HG03558 (cell line): ENCODE measurements around the gene ENHO.

ENCODE experiments used
- ATAC-seq: cut with Tn5 transposase; IDR thresholded peaks from one replicate; pipeline ENCODE4 v1.9.1; 2021; ENCODE audit warnings: moderate number of reproducible peaks; ENCODE audit not compliant: unreplicated experiment; ENCODE audit errors: extremely low read depth

Gene ENHO

DNA sequence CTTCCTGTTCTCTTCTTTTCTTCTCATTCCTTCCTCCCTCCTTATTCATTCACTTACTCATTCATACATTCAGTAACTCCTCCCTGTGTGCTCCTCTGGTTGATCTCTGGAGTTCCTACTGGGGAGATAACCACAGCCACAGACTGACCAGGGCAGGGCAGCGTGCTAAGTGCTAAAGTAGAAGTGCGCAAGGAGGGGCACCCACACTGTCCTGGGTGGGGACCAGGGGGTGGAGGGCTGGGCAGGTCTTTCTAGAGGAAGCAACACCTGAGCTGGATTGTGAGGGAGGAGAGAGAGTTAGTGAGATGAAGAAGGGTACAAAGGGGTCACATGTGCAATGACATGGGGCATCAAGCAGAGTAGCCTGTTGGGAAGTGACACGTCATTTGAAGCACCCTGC, 13.8 kb downstream of the ENHO start:
- ATAC-seq = no peak

DNA sequence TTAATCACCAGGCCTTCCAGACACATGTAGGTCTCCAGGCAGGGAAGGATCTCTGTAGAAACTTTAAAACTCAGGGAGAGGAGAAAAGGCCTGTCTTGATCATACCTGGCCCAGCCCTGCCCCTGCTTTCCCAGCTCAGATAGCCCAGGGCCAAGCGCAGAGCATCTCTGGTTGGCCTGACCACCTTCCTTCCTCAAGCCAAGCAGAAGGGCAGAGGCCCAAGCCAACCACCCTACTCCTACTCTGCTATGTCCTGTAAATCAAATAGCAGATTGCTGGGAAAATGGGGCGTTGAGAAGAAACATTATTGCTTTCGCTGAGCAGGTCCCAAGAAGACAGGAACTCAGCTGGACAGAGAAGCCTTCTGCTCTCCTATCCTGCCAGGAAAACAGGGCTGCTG, 14.3 kb downstream of the ENHO start:
- no peak for ATAC-seq

DNA sequence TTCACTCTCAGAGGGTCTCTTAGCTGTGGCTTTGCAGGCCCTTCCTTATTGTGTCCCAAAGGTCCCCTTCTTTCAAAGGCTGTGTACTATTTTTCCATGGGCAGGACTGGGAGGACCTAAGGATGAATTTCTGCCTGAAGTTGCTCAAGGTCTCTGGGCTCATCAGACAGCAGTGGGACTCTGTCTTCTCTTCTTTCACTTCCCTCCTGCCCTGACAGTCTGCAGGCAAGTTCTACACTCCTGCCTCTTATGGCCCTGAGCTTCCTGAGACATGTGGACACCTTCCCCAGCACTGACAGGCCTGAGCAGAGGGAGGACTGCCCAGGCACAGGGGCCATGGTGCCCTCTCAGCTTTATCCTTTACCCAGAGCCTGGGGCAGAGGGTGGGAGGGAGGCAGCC, 14.8 kb downstream of the ENHO start:
- no peak for ATAC-seq

DNA sequence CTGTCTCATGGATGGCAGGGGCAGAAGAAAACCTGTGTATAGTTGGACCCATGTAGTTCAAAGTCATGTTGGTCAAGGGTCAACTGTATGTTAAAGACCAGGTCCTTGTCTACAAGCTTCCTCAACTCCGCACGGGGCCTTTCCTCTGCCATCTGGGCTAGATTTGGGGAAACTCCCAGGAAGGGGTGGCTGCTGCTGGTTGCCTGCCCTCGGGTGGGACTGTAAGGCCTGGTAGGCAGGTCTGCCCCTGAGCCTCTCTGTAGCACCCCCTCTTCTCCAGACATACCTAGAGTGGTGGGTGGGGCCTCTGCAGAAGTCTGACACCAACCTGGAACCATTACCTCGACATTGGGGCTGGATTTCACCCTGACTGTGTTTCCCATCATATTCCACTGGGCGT, 15.2 kb downstream of the ENHO start:
- no peak for ATAC-seq

DNA sequence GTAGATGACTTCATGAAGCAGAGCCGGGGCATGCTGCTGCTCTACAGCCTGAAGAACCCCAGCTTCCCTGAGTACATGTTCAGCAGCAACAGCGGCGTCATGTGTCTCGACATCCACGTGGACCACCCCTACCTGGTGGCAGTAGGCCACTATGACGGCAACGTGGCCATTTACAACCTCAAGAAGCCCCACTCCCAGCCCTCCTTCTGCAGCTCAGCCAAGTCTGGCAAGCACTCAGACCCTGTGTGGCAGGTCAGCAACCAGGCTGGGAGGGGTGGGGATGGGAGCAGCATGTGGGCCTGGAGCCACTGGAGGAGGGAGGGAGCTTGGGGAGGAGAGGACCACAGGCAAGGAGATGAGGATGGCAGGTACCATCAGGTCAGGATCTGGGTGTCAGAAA, 16.2 kb downstream of the ENHO start:
- no peak for ATAC-seq

DNA sequence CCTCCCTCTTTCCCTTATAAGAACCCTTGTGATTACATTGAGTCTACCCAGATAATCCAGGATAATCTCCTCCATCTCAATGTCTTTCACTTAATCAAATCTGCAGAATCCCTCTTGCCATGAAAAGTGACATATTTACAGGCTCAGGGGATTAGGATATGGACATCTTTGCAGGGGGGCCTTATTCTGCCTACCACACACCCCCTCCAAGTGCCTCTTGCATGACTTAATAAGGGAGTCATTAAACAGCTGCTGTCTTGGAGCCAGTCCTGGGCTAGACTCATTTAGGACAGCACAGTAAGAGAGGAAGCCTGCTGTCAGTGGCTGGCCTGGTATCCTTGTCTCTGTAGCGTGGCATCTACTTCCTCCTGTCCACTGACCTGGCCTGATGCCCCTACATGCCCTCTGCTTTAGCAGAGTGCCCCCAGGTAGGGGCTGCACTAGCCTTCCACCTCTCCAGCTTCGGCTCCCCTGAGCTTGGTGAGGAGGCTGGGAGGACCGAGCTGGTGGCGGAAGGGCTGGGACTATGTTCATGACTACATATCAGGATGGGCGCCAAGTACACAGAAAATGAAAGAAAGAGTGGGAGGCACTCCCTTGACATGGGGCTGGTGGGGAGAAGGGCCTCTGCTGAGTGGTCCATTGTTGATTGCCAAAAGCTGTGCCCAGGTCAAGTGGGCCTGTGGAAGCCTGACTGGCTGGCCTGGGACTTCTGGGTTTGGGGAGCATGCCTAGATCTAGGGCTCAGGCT, 17.2 kb downstream of the ENHO start:
- no peak for ATAC-seq

DNA sequence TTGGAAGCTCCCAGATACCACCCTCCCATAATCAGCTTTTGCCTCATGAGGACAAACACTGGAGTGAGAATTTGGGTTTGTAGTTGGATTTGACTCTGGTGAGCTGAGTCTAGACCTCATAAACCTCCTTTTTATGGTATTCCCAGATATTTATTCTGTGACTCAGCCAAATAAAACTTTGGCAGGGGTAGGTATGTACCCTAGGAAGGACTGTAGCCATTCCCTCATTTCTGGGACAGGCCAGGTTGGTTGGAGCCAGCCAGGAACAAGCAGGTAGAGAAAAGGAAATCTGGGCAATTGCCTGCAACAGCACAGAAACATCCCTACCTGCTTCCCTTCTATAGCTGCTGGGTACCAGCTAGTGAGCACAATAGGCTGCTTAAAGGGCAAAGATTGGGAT, 19.4 kb downstream of the ENHO start:
- ATAC-seq = no peak

DNA sequence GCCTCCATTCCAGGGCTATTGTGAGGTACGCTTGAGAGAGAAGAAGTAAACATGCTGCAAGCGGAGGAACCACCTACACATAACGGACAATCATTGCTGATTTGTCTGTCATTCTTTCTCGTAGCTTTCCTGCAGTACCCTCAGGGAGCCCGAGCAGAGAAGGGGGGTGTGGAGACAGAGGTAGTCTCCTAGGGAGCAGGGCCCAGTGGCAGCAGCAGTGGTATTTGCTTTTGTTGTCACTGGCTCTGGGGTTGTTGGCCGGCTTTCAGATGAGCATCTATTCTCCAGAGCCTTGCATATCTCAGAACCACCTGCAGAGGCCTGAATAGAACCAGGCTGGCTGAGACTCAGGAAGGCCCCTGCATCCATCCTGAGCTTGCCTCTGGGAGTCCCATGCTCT, 19.9 kb downstream of the ENHO start:
- ATAC-seq = no peak

DNA sequence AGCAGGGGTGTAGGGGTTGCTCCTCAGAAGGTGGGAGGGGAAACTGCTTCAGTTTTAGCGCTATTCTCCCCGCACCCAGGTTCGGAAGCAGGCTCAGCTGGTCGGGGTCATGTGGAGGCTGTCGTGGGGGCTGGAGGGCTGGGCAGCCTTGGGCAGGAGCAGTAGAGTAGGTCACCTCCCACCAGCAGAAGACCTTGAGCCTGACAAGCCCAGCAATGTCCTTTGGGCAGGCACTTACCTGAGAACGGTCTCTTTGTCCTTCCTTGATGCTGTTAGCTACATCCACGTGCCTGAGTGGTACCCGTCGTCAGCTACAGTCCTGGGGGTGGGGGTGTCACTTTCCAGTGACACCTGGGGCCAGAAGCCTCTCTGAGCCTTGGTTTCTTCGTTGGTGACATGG, 20.3 kb downstream of the ENHO start:
- ATAC-seq = no peak

DNA sequence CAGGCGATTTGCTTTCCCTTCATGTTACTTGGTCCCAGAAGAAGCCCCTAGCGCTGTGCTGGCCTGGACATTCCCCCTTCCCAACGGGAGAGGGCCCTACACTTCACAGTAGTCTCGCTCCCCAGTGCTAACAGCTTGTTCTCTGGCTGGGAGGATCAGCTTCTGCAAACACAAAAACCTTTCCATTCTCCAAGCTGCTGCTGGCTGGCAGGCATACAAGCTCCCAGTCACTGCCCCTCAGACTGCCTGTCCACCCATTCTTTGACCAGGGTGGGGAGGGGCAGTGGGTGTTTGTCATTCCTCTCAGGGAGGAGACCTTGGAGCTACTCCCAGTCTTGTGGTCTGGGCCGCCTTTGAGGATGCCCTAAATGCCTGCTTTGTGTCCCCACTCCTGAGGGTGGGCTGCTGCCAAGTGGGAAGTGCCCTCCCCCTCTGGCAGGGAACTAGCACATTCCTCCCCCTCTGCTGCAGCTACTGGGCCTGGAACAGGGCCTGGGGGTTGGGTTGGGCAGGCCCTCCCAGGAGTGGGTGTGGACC, 20.8 kb downstream of the ENHO start:
- ATAC-seq = no peak

DNA sequence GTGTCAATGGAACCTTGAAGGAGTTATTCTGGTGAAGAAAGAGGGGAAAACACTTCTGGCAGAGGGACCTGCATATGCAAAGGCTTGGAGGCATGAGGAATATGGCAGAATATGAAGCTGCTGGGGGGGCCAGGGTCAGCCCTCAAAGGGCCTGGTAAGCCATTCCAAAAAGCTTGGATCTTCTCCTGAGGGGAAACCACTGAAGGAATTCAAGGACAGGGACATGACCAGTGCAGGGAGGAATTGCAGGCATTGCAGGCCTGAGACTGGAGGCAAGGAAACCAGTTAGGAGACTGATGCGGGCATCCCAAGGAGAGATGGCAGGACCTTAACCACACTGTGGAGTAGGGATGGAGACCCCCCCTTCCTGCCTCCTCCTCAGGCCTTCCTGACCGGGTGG, 21.4 kb downstream of the ENHO start:
- no peak for ATAC-seq

DNA sequence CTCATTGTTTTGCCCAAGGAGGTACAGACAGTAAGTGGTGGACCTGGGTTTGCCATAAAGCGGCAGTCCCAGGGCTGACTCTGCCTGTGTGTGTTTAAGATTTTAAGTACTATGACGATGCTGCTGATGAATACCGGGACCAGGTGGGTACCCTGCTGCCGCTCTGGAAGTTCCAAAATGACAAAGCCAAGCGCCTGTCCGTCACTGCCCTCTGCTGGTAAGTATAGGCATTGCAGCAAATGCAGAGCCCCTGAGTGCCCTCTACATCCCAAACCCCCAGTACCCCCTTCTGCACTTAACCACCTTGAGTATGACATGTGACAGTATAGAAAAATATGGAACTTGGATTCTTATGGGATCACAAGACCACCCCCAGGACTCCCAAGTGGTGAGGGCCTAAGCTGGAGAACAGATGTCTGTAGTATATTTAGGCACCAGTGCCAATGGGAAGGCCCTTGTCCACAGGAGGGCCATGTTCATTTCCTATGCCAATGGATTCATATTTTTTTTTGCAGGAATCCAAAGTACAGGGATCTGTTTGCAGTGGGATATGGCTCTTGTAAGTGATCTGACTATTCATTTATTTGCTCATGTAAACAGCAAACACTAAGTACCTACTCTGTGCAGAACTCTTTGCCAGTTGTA, 22.0 kb downstream of the ENHO start:
- ATAC-seq = no peak

DNA sequence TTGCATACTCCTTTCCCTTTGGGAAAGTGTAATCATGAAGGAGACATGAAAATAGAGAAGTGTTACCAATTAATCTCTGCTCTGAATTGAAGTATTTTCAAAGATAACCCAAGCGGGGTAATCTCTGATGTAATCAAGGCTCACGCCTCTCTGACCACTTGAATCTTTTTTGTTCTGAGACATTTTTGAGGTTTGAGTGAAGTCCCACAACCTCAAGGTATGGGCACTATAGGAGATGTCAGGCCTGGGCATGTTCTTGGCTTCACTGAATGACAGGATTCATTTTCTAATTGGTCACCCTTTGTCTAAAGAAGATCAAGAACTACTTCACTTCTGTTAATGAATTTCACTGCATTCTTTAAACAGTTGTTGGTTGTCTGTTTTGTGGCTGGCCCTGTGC, 23.7 kb downstream of the ENHO start:
- ATAC-seq = no peak

DNA sequence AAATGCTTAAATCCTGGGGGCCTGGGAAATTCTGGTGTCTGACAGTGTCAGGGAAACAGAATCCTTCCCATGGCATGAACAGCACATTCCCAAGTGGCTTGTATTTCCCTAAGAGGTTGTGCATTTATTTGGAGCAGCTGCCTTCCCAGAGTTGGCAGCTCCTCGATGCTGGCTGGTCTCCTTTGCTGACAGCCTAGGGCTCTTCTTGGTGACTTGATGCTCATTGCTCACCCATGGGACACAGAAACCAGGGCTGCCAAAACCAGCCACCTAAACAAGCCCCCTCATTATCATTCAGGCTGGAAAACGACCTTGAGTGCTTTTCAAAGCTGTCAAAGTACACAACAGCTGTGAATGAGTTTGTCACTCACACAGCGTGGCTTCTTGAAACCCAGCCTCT, 24.2 kb downstream of the ENHO start:
- ATAC-seq = no peak

DNA sequence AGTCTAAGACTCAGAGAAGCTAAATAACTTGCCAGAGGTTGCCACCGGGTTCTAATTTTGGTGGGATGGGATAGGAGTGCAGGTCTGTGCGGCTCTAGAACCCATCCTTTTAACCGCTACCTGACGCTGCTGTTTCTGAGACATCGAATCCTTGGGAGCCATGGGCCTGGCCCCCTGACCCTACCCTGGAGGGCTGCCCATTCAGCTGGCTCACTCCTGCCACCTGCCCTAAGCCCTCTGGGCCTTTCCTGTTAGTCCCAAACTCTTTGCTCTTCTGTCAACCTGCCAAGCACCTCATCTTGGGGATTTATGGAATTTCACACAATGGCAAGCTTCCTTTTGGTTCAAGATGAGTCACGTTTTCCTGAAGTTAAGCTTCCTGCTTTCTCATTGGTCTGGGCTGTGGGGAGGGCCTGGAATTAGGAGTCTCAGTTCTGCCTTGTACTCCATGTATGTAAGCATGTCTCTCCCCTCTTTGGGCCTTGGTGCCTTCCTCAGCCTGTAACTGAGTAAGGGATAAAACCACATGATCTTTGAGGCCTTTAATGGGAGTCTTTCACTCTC, 26.6 kb downstream of the ENHO start:
- no peak for ATAC-seq

DNA sequence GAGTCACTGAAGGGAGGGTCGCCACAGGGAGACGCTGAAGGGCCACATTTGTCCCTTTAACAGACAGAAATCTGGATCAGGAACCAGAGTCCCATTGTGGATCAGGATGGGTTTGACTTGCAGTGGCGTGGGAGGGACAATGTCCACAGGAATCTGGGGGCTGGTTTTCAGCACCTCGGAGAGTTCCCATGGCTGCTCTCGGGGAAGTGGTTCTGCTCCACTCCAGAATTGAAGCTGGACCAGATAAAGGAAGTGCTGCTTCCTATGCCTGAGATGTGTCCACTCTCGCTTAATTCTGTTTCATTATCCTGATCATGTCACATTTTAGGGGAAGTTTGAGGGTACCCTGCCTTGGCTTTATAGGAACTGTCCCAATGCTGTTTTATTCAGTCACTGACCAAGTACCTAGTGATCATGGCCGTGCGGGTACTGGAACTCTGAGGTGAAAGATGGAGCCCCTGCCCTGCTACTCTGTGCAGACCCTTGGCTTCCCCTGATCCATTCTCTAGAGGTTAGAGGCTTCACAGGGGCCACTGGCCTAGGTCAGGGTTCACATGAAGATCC, 28.7 kb downstream of the ENHO start:
- no peak for ATAC-seq

DNA sequence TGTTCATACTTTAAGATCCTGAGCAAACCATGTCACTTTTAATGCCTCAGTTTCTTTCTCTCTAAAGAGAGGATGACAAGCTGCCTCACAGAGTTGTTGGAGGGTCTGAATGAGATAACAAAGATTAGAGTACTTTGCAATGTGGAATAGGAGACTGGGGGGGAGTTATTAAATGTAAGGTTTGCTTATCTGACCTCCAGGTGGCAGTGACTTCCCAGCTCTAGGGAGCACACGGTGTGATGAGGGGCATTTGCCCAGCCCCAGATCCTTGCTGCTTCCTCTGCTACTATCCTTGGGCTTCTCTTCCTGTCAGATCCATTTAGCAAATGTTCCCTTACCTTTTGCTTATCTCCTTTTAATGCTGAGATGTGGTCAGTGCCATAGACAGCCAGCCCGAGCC, 30.7 kb downstream of the ENHO start:
- no peak for ATAC-seq

DNA sequence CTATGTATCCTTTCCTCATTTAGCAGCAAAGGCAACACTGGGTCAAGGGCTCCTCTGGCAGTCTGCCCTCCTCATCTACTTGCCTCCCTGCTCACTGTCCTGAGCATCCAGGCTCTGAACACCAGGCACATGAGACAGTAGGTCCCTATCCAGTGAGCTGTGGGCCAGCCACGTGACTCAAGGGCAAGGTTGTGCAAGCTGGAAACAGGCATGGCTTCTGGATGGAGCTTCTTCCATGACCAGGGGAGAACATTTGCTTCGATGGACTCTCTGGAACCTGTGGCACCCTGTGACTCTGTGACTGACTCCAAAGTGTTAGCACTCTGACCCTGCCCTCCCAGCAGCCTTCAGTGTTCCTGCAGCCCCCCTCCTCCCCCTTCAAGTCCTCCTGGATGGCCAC, 31.2 kb downstream of the ENHO start:
- ATAC-seq = no peak

DNA sequence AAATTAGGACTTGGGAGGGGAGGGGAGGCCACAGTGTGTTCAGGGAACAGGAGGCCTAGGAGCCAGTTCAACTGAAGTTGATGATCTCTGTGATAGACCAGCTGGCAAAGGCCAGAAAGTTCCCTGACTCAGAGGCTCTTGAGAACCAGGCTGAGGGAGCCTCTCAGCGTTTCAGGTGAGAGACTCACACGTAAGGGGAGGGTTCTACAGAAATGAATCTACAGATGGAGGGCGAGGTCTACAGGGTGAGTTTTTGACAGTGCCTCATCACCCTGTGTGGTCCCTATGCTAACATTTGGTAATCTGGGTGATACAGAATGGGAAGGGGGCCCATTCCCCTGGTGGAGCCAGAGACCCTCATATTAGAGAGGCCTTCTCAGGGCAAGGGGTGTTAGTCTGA, 32.0 kb downstream of the ENHO start:
- no peak for ATAC-seq

DNA sequence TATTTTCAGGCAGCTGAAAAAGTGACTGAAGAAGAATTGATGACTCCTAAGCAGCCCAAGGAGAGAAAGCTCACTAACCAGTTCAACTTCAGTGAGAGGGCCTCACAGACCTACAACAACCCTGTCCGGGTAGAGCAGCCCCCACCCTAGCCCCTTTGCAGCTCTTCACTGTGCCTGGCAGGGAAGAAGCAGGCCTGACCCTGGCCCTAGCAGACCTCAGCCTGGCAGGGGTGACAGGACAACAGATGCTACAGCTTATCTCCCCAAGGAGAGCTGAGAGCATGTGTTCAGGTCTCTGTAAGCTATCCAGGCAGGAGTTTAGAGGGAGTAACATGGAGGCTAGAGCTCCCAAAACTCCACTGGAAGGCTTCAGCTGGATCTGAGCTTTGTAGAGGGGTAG, 32.4 kb downstream of the ENHO start:
- no peak for ATAC-seq

DNA sequence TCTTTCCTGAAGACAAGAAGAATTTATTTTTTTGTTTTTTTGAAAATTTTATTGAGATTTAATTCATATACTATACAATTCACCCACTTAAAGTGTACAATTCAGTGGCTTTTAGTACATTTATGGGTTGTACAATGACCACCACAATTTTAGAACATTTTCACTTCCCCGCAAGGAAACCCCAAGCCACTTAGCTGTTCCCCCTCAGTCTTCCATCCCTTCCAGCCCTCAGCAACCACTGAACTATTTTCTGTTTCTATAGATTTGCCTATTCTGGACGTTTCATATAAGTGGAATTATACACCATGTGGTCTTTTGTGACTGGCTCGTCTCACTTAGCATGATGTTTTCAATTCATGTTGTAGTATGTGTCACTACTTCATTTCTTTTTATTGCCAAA, 36.2 kb downstream of the ENHO start:
- ATAC-seq = no peak
